Measurements from ENCODE around the gene ITGA8. TPM values are rescaled to one million over a fixed set of nuclear protein-coding genes. Genes with fewer than 3 reads are reported as not detected.

ITGA8 gene
- total and polyA plus RNA-seq, 12 donors: 4.7 to 46.0 (median 22.2) TPM

DNA sequence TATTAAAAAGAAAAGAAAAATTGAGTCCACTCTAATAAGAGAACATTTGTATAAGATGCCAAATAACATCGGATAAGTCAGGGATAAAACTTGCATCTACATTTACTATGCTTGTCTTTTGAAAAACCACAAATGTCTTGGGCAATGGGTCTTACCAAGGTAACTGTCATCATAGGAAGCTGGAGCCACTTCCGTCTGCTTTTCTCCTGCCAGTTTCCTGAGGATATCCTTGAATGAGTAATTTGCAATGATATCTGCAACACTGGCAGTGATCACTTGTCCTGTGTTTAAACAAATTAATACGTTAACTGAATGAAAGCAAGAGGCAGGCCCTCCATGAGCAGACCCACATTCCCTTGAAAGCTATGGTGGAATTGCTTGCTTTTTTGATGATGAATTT, 47.3 kb downstream of the ITGA8 start:
- TF ChIP-seq, protein P1, sequence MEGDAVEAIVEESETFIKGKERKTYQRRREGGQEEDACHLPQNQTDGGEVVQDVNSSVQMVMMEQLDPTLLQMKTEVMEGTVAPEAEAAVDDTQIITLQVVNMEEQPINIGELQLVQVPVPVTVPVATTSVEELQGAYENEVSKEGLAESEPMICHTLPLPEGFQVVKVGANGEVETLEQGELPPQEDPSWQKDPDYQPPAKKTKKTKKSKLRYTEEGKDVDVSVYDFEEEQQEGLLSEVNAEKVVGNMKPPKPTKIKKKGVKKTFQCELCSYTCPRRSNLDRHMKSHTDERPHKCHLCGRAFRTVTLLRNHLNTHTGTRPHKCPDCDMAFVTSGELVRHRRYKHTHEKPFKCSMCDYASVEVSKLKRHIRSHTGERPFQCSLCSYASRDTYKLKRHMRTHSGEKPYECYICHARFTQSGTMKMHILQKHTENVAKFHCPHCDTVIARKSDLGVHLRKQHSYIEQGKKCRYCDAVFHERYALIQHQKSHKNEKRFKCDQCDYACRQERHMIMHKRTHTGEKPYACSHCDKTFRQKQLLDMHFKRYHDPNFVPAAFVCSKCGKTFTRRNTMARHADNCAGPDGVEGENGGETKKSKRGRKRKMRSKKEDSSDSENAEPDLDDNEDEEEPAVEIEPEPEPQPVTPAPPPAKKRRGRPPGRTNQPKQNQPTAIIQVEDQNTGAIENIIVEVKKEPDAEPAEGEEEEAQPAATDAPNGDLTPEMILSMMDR (IDR thresholded peaks at IDR 0.05): no peak
- TF ChIP-seq POLR2A (IDR thresholded peaks at IDR 0.05): no peak

DNA sequence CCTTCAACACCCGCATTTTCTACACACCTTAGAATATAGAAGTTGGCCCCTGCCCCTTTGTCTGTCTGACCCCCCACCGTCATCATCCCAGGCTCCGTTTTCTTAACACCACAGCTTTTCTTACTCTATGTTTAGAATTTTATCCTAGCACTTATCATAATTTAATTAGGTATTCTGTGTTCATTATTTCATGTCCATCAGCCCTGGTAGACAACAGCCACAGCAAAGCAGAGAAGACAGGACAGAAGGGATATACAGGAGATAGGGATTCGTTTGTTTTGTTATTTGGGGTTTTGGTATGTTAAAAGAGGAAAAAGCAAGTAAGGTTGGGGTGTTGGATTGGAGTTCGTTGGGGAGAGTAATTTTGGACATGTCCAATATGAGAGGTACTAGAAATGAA, 48.8 kb downstream of the ITGA8 start:
- intact Hi-C loops (cut with DNase I): no loop called here
- H3K4me1 ChIP-seq (replicated peaks in 1 of 2): no peaks in the 10 kb centered on the region
- no peak for TF ChIP-seq POLR2A (IDR thresholded peaks at IDR 0.05)
- TF ChIP-seq, protein P1 (IDR thresholded peaks at IDR 0.05): no peak
- H3K36me3 ChIP-seq (replicated peaks in 1 of 2): no peaks in the 10 kb centered on the region
- H3K27me3 ChIP-seq: no peaks in the 10 kb centered on the region
- 58 to 85% (median 70%) methylated on average over 4 to 5 of the region's 5 CpGs for WGBS, 4 donors
- no peak overlapping the region for H3K27ac ChIP-seq
- no peak for DNase-seq
- H3K4me3 ChIP-seq: no peak overlapping the region
- no peaks in the 10 kb centered on the region for H3K9me3 ChIP-seq (replicated peaks in 1 of 3)

More for the DNA sequence above, 47.3 kb downstream of the ITGA8 start:
- no peak for DNase-seq
- Histone ChIP-seq H3K27ac (no peak overlapping the region), H3K4me1 (replicated peaks in 1 of 2) (no peaks in the 10 kb centered on the region), H3K27me3 (no peaks in the 10 kb centered on the region), H3K9me3 (replicated peaks in 1 of 3) (no peaks in the 10 kb centered on the region), H3K4me3 (no peak overlapping the region), H3K36me3 (replicated peaks in 1 of 2) (no peaks in the 10 kb centered on the region)
- intact Hi-C loops (cut with DNase I): no loop called here
- WGBS, 4 donors: 57 to 64% (median 61%) methylated on average over 3 of the region's 3 CpGs

DNA sequence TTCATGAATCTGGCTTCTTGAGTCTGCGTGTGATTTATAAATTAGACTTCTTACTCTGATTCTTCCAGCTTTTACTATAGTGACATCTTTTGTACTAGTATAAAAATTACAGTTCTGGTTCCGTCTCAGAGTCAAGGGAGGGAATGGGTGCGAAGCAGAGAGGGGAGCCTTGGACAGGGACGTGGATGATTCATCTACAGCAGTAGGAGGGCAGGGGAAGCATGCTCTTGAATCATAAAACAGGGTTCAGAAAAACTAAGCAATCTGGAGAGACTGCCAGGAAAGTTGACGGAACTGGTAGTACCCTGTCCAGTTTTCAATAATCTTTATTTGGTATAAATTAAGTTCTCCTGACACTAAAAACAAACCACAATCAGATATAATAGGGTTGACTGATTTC, 58.1 kb downstream of the ITGA8 start:
- 50 to 56% (median 54%) methylated on average over 5 of the region's 5 CpGs for WGBS, 4 donors
- DNase-seq: no peak
- Histone ChIP-seq H3K4me1 (replicated peaks in 1 of 2) (no peaks in the 10 kb centered on the region), H3K27me3 (no peaks in the 10 kb centered on the region), H3K36me3 (replicated peaks in 1 of 2) (no peaks in the 10 kb centered on the region), H3K9me3 (replicated peaks in 1 of 3) (no peaks in the 10 kb centered on the region), H3K4me3 (no peak overlapping the region), H3K27ac (no peak overlapping the region)
- intact Hi-C loops (cut with DNase I): no loop called here
- TF ChIP-seq, protein P1 (IDR thresholded peaks at IDR 0.05): no peak
- TF ChIP-seq POLR2A (IDR thresholded peaks at IDR 0.05): no peak

DNA sequence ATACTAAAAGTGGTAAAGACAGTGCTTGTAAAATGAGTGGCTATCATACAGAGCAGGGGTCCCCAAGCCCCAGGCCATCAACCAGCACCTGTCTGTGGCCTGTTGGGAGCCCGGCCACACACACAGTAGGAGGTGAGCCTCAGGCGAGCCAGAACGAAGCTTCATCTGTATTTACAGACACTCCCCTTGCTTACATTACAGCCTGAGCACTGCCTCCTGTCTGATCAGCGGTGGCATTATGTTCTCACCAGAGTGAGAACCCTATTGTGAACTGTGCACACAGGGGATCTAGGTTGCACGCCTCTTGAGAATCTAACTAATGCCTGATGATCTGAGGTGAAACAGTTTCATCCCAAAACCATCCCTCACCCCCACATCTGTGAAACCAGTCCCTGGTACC, 58.7 kb downstream of the ITGA8 start:
- no peak overlapping the region for H3K27ac ChIP-seq
- no peak for TF ChIP-seq POLR2A (IDR thresholded peaks at IDR 0.05)
- TF ChIP-seq, protein P1 (IDR thresholded peaks at IDR 0.05): no peak
- WGBS, 4 donors: 75 to 94% (median 80%) methylated on average over 2 to 5 of the region's 5 CpGs
- no peaks in the 10 kb centered on the region for H3K27me3 ChIP-seq
- DNase-seq: no peak
- no peaks in the 10 kb centered on the region for H3K9me3 ChIP-seq (replicated peaks in 1 of 3)
- intact Hi-C loops (cut with DNase I): no loop called here
- H3K4me1 ChIP-seq (replicated peaks in 1 of 2): no peaks in the 10 kb centered on the region
- no peaks in the 10 kb centered on the region for H3K36me3 ChIP-seq (replicated peaks in 1 of 2)
- H3K4me3 ChIP-seq: no peak overlapping the region
